GM12878 (cell line): ENCODE data around the gene ZNF695.

Experiments used
- BACH1 ChIP-seq: fragments of 450-650 bp; IDR thresholded peaks from 2 replicates; pipeline ENCODE4 v1.6.1; 2017; ENCODE audit warnings: mild to moderate bottlenecking, borderline replicate concordance
- CBX3 ChIP-seq: fragments of 200-600 bp; sonication (generic); IDR thresholded peaks from 2 replicates; pipeline ENCODE4 v1.6.1; 2016; ENCODE audit warnings: low read depth, borderline replicate concordance
- CTCF ChIP-seq, 3 experiments: IDR thresholded peaks in 2 of 3; conservative IDR thresholded peaks in 1 of 3; 2 replicates each; pipeline ENCODE4 v1.5.1; 2011; ENCODE audit warnings: low read depth in 3 of 3, low read length in 3 of 3, mild to moderate bottlenecking in 3 of 3, control low read depth in 2 of 3, moderate library complexity in 2 of 3, inconsistent platforms in 1 of 3, mixed read lengths in 1 of 3; ENCODE audit not compliant: control insufficient read depth in 2 of 3, insufficient read depth in 1 of 3; ENCODE audit errors: extremely low read depth in 1 of 3
- EZH2 ChIP-seq: IDR thresholded peaks from 2 replicates; pipeline ENCODE4 v1.6.1; 2012; ENCODE audit warnings: low read depth, mild to moderate bottlenecking, control low read depth, inconsistent platforms, low read length, borderline replicate concordance; ENCODE audit not compliant: control insufficient read depth
- FOXM1 ChIP-seq: IDR thresholded peaks from 2 replicates; pipeline ENCODE4 v1.6.1; 2012; ENCODE audit warnings: low read depth, mild to moderate bottlenecking, inconsistent platforms, low read length, moderate library complexity
- HSF1 ChIP-seq: fragments of 150-350 bp; IDR thresholded peaks from 2 replicates; pipeline ENCODE4 v1.6.1; 2014; ENCODE audit warnings: mild to moderate bottlenecking, low read depth, low read length
- KDM1A ChIP-seq: fragments of 200-600 bp; sonication (generic); IDR thresholded peaks from 2 replicates; pipeline ENCODE4 v1.6.1; 2016; ENCODE audit warnings: borderline replicate concordance
- PBX3 ChIP-seq: IDR thresholded peaks from 2 replicates; pipeline ENCODE4 v1.6.1; 2011; ENCODE audit warnings: mild to moderate bottlenecking, low read depth, low read length, moderate library complexity; ENCODE audit not compliant: insufficient replicate concordance
- POLR2A ChIP-seq: IDR thresholded peaks from 2 replicates; pipeline ENCODE4 v1.6.1; 2011; ENCODE audit warnings: low read depth, mild to moderate bottlenecking, low read length
- TARDBP ChIP-seq: IDR thresholded peaks from 2 replicates; pipeline ENCODE4 v1.6.1; 2016; ENCODE audit warnings: borderline replicate concordance
- TBL1XR1 ChIP-seq: IDR thresholded peaks from 2 replicates; pipeline ENCODE4 v1.6.1; 2012; ENCODE audit warnings: low read depth, low read length, improper control_type of control experiment
- ZNF274 ChIP-seq: IDR thresholded peaks from one replicate; pipeline ENCODE4 v1.8.0; 2011; ENCODE audit not compliant: insufficient read length, insufficient read depth

DNA sequence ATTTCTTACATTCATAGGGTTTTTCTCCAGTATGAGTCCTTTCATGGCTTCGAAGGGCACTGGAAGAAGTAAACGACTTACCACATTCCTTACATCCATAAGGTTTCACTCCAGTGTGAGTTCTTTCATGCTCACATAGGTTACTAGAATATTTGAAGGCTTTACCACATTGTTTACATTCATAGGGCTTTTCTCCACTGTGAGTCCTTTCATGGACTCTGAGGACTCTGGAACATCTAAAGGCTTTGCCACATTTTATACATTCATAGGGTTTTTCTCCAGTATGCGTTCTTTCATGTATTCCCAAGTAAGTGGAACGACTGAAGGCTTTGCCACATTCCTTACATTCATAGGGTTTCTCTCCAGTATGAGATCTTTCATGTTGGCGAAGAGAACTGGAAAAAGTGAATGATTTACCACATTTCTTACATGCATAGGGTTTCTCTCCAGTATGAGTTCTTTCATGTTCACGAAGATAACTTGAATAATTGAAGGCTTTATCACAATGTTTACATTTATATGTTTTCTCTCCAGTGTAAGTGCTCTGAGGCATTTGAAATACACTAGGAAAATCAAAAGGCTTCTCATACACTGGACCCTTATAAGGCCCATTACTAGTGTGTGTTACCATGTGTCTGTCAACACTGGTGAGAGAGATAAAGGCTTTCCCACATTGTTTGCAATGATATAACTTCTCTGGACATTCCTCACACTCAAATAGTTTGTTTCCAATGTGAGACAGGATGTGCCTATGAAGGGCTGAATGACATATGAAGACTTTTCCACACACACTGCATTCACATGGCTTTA is 29.9 kb upstream of the ZNF695 start:
- no peak for TF ChIP-seq HSF1
- TF ChIP-seq ZNF274, result no peak
- no peak for TF ChIP-seq FOXM1
- TF ChIP-seq POLR2A, result no peak
- TF ChIP-seq EZH2, result no peak
- no peak for TF ChIP-seq KDM1A
- TF ChIP-seq CTCF (IDR thresholded peaks at IDR 0.05 in 2 of 3, conservative IDR thresholded peaks at IDR 0.05 in 1 of 3; ENCODE audit: control insufficient read depth in 2 of 3, extremely low read depth in 1 of 3, insufficient read depth in 1 of 3, low read depth in 3 of 3, low read length in 3 of 3), result no peak
- no peak for TF ChIP-seq CBX3
- no peak for TF ChIP-seq TBL1XR1
- TF ChIP-seq BACH1, result no peak
- no peak for TF ChIP-seq TARDBP
- no peak for TF ChIP-seq PBX3
